Ishikawa (cell line): Measurements from ENCODE around the gene PRDM11.

Source experiments
- CEBPB ChIP-seq: IDR thresholded peaks from 2 replicates; pipeline ENCODE4 v1.6.1; 2012
- CREB1 ChIP-seq: IDR thresholded peaks from 2 replicates; pipeline ENCODE4 v1.6.1; 2012; ENCODE audit warnings: low read depth
- EGR1 ChIP-seq: IDR thresholded peaks from 2 replicates; pipeline ENCODE4 v1.6.1; 2012
- EP300 ChIP-seq: IDR thresholded peaks from 2 replicates; pipeline ENCODE4 v1.6.1; 2012; ENCODE audit warnings: borderline replicate concordance
- FOXM1 ChIP-seq: IDR thresholded peaks from 2 replicates; pipeline ENCODE4 v1.6.1; 2012; ENCODE audit warnings: low read depth, borderline replicate concordance
- MAX ChIP-seq: IDR thresholded peaks from 2 replicates; pipeline ENCODE4 v1.6.1; 2012
- NFIC ChIP-seq: IDR thresholded peaks from 2 replicates; pipeline ENCODE4 v1.6.1; 2012
- RAD21 ChIP-seq: IDR thresholded peaks from 2 replicates; pipeline ENCODE4 v1.6.1; 2012; ENCODE audit warnings: low read depth
- REST ChIP-seq: IDR thresholded peaks from 2 replicates; pipeline ENCODE4 v1.6.1; 2012; ENCODE audit warnings: low read depth, mild to moderate bottlenecking
- TAF1 ChIP-seq: IDR thresholded peaks from 2 replicates; pipeline ENCODE4 v1.6.1; 2012; ENCODE audit warnings: low read depth, mild to moderate bottlenecking
- TCF12 ChIP-seq: IDR thresholded peaks from 2 replicates; pipeline ENCODE4 v1.6.1; 2012; ENCODE audit warnings: low read depth
- TEAD4 ChIP-seq: IDR thresholded peaks from 2 replicates; pipeline ENCODE4 v1.6.1; 2012
- USF1 ChIP-seq: IDR thresholded peaks from 2 replicates; pipeline ENCODE4 v1.6.1; 2012
- YY1 ChIP-seq: IDR thresholded peaks from 2 replicates; pipeline ENCODE4 v1.6.1; 2012; ENCODE audit warnings: low read depth
- ZBTB7A ChIP-seq: IDR thresholded peaks from 2 replicates; pipeline ENCODE4 v1.6.1; 2012; ENCODE audit warnings: low read depth

Gene PRDM11

GRCh38 chr11:45156201-45156600, 9.8 kb downstream of the PRDM11 start:
- no peak for TF ChIP-seq USF1
- no peak for TF ChIP-seq YY1
- TF ChIP-seq REST = no peak
- TF ChIP-seq FOXM1 = no peak
- no peak for TF ChIP-seq EP300
- TF ChIP-seq CEBPB = no peak
- TF ChIP-seq CREB1 = no peak

GRCh38 chr11:45156741-45157140, 10.3 kb downstream of the PRDM11 start:
- TF ChIP-seq TEAD4 (no peak), USF1 (no peak), TAF1 (no peak), REST (no peak), TCF12 (no peak), RAD21 (no peak), CEBPB (no peak), MAX (no peak), NFIC (no peak), ZBTB7A (no peak), FOXM1 (no peak), EGR1 (no peak)

- no peak for TF ChIP-seq EGR1
- no peak for TF ChIP-seq REST
- TF ChIP-seq RAD21 = no peak
- TF ChIP-seq YY1 = no peak
- no peak for TF ChIP-seq USF1
- no peak for TF ChIP-seq FOXM1
- TF ChIP-seq EP300 = no peak
- TF ChIP-seq NFIC = no peak
These were observed 11.1 kb downstream of the PRDM11 start for GRCh38 chr11:45157247-45158209.

- TF ChIP-seq REST (no peak), MAX (no peak), ZBTB7A (no peak), NFIC (no peak), YY1 (no peak), CREB1 (no peak), EP300 (no peak), RAD21 (no peak), TEAD4 (no peak), EGR1 (no peak), TCF12 (no peak), USF1 (no peak), TAF1 (no peak), FOXM1 (no peak), CEBPB (no peak)
These were observed 11.8 kb downstream of the PRDM11 start for GRCh38 chr11:45158210-45158731.
